Fibroblast of skin of back (primary cell): ENCODE measurements around the gene MAGEB10. TPM values are rescaled to one million over a fixed set of nuclear protein-coding genes. Genes with fewer than 3 reads are reported as not detected.
"Not testable (repeated sequence)": the region's sequence is repeated elsewhere in the genome, so short reads cannot be mapped to it uniquely, and the experiment has no call there.

Source experiments
- DNase-seq: peaks from one replicate; pipeline ENCODE4 v3.0.0-alpha.2; 2013
- polyA plus RNA-seq, 2 experiments: library from polyadenylated mRNA; unstranded; fragments of 120-200 nt; gene quantifications; one replicate each; pipeline ENCODE4 v1.2.1, GENCODE V29; 2013; ENCODE audit not compliant: insufficient read length in 2 of 2

Gene MAGEB10, protein sequence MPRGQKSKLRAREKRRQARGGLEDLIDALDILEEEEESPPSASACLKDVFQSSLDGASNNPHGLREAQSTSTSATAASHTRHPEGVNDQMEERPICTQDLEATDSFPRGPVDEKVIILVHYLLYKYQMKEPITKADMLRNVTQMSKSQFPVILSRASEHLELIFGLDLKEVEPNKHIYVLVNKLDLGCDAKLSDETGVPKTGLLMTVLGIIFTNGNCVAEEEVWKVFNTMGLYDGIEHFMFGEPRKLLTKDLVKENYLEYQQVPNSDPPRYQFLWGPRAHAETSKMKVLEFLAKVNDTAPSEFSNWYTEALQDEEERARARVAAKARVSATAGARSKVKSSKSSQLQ
- polyA plus RNA-seq (2013, experiment 1 of 2; ENCODE audit: insufficient read length) = not detected
- polyA plus RNA-seq (2013, experiment 2 of 2; ENCODE audit: insufficient read length) = not detected

DNA sequence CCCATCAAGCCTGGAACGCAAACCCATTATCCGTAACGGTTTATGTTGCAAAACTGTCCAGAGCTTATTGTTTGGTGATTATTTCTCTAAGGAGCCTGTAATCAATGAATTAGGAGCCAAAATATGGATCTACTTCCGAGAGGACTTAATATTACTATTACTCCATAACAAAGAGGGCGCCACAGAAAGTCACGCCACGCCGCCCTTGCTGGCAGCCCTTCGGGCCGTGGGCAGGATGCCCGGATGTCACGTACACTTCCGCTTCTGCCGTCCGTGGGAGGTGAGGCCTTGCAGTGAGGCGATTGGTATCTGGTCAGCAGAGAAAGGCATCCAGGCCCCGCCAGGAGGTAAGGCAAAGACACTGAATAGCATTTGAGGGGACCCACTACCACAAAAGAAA lies at the start of gene MAGEB10:
Gene MAGEB10, plus strand, starts transcription at position 301 of the 400 bp plus-strand sequence. CDS start 13,317 bp downstream, outside the sequence.
- no peak for DNase-seq

DNA sequence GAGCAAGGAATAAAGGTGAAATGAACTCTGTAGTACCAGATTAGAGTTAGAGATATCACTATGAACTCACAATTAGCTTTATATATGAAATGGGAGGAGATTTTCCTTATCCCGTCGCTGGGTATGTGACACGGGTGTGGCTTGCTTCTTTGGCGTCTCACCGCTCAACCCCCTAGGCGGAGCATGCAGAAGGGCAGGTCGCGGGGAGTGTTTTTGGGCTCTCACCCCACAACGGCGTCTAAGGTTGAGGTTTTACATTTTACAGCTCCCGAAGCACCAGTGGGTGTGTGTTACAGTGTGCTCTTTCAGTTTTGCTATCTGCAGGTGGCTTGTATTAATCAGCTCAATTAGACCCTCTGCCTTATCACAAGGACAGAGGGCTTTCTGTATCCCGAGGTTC lies 42.1 kb upstream of the MAGEB10 start:
- no peak for DNase-seq

DNA sequence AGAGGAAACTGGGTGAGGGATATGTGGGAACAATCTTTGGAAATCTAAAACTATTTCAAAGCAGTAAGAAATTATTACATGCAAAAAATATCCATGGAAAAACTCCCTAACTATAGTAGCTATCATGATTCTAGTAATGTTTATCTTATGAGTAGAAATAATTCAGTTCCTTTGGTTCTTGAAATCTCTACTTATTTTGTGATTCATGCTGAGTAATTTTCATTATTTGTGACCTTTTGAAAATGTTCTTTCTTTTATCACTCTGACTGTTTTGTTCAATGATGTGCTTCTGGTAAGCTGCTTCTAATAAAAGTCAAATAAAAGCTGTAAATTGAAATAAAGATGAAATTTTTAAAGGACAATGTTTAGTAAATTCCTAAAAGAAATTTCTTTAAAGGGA lies 40.4 kb upstream of the MAGEB10 start:
- peak; percentile 37 for DNase-seq

DNA sequence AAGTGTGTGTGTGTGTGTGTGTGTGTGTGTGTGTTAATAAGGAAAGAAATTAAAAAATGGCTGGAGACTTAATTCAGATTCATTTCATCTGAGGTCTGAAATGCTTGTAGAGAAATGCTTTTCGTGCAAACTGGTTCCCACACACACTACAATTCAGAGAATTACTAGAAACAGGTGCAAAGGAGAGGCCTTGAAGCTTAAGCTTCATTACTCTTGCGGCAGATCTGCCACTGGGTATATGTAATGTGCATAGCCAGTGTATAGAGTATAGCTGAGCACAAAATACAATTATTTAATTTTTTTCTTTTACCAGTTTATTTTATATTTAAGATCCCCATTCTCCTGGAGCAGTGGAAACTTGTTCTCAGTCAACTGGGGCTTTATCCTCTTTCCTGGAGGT lies 31.8 kb upstream of the MAGEB10 start:
- no peak for DNase-seq

DNA sequence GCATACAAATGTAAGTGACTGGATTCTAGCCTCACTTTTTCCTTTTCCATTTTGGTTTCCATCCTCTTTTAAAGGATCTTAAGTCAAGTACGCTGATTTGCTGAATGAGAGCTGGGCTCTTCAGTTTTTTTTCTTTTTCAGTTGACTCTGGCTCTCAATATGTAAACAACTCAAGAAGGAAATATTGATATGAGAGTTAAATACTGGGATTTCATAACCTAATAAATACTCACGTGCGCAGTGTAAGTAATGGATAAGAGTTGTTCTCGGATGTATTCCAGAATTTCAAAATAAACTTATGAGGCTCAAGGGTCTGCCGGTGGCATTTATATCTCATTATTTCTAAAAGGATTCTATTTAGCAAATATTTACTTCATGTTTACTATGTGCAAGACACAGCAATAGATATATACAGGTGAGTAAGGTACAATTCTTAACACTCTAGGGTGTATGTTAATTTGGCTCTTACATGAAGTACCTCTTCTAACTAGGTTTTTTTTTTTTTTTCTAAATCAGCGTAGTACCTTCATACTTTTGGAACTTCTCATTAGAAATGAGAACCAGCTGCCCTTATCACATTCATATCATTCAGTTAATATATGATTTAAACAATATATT lies 11.0 kb upstream of the MAGEB10 start:
- no peak for DNase-seq

DNA sequence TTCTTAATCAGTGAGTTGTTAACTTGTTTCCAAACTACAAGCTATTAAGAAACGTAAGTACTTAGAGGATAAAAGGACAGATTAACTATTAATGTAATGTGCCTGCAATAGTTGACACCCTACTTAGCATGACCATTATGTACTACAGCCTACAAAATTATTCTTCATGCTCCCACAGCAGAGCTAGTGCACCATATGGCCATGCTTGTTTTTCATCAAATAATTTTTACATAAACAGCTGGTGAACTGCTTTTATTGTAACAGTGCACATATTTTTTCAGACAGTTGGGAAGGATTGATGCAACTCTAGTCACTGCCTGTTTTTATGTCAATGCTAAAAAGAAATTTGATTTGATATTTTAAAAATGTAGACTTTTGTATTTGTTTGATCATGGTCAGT lies 10.2 kb upstream of the MAGEB10 start:
- no peak for DNase-seq

DNA sequence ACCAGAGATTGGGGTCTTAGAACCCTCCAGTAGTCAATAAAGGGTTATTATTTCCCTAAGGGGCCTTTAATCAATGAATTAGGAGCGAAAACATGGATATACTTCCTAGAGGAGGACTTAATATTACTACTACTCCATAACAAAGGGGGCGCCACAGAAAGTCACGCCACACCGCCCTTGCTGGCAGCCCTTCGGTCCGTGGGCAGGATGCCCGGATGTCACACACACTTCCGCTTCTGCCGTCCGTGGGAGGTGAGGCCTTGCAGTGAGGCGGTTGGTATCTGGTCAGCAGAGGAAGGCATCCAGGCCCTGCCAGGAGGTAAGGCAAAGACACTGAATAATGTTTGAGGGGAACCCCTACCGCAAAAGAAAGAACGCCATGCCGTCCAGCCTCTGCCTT lies 436 bp downstream of the MAGEB10 start:
- DNase-seq = no peak

DNA sequence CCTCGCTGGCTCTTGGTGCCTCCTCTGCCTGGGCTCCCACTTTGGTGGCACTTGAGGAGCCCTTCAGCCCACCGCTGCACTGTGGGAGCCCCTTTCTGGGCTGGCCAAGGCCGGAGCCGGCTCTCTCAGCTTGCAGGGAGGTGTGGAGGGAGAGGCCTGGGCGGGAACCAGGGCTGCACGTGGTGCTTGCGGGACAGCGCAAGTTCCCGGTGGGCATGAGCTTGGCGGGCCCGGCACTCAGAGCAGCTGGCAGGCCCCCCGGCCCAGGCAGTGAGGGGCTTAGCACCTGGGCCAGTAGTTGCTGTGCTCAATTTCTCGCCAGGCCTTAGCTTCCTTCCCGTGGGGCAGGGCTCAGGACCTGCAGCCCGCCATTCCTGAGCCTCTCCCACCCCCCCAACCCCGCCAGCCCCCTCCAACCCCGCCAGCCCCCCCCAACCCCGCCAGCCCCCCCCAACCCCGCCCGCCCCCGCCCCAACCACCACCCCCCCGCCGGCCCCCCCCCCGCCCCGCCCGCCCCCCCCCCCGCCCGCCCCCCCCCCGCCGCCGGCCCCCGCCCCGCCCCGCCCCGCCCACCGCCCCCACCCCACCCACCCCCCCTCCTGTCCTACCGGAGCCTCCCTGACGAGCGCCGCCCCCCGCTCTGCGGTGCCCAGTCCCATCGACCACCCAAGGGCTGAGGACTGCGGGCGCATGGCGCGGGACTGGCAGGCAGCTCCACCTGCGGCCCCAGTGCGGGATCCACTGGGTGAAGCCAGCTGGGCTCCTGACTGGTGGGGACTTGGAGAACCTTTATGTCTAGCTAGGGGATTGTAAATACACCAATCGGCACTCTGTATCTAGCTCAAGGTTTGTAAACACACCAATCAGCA lies 1.4 kb downstream of the MAGEB10 start:
- DNase-seq = not testable (repeated sequence)

DNA sequence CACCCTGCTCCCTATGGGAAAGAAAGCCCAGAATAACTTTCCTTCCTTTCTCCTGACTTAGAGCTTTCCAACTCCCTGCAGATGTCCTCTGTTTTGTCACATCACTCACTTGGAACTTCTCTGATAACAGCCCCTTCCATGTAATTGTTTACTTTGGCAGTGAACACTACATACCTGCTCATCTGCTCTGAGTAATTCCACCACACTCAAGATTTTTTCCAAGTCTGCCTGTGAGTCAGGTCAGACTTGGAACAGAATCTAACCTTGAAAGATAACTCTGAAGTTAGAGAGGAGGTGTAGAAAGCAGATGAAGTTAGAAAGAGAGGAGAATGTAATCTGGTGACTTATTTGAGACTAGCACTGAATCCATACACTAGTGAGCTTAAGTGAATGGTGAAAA lies 7.4 kb downstream of the MAGEB10 start:
- peak; percentile 45 for DNase-seq

DNA sequence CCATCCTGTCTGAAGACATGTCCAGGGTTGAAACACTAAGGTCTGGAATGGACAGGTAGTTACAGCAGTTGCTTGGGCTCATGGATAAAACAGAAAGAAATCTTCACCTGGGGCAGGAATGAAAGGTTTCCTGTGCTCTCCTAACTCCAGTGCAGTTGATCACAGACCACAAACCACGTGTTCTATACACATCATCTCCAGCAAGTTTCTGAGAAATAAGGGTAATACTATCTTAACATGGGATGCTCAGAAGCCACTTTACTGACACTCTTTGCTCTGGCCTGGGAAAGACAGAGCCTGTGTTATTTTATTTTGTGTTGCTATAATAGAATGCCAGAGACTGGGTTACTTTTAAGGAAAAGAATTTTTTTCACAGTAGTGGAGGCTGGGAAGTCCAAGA lies 16.0 kb downstream of the MAGEB10 start:
- no peak for DNase-seq

DNA sequence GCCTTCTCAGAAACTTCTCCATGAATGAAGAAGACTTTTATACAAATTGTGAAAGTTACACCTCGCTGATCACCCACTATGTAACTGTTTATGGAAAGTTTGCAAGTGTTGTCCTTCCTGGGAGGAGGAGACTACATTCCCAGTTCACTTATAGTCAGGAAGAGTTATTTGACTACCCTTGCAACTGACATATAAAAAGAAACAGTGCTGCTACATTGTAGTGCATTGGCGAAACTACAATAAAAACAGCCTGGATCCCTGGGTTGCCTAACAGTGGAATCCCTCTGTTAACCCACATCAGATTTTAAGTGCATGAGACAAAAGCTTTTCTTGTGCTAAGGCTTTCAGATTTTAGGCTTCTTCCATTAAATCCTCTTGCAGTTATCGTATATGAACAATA lies 30.4 kb downstream of the MAGEB10 start:
- no peak for DNase-seq

DNA sequence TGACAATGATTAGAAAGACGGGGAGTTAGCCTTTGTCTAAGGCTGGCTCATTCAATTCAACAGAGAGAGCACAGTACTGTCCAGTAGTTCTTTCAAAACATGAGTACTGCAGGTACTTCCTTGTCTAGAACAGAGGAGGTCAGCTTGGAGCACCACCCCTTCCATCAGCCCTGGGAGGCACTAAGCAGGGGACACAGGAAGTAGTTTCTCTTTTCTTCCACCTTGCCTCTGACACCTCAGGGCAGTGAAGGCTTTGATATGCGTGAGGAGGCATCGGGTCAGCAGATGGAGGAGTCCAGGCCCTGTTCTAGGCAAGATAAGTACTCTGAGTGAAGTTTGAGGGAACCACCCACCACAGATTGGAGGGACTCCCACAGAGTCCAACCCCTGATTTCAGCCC lies 33.1 kb downstream of the MAGEB10 start:
- no peak for DNase-seq

DNA sequence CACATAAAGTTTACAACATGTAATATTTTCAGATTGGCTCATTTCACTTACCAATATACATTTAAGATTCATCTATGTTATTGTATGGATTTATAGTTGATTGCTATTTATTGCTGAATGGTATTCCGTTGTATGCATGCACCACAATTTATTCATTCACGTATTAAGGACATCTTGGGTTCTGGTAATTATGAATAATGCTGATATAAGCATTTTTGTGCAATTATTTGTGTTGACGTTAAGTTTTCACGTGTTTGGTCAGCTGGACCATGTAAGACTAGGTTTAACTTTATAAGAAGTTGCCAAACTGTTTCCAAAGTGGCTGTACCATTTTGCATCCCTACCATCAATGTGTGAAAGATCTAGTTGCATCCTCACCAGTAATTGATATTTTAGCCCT lies 35.1 kb downstream of the MAGEB10 start:
- DNase-seq = no peak

DNA sequence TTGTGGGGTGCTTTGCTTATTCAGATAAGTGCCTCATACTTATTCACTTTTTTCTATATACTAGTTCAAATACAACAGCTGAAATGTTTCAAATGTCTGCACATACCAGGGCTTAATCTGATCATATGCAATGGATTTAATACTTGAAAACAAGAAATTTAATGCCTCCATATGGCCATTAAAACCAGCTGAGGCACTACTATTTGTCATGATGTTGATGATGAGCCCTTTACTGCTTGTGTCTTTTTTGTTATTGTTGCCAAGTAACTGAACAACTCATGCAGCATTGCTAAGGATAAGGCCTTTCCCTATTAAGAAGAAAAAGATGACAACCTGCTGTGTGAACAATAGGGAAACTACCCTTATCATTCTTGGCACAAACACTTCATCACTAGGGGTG lies 52.5 kb downstream of the MAGEB10 start:
- DNase-seq = no peak

DNA sequence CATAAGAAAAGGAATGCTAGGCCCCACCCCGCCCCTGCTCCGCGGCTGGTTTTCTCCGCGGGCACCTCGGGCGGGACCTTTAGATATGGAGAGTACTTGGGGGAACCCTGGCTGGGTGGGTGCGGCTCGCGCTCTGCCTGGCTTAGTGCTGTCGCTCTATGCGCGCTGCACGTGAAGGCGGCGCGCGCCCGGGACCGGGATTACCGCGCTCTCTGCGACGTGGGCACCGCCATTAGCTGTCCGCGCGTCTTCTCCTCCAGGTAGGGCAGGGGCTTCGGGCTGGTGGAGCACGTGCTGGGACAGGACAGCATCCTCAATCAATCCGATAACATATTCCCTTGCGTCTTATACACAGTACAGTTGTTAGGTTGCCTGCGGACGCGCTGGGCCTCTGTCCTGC lies 56.0 kb downstream of the MAGEB10 start:
- no peak for DNase-seq
